ENCODE measurements around the gene IFITM1. TPM values are rescaled to one million over a fixed set of nuclear protein-coding genes. Genes with fewer than 3 reads are reported as not detected.
A peak's percentile ranks its signal among the peaks of the same experiment; 100 is the strongest.

The IFITM1 gene
- total and polyA plus RNA-seq, 2 of the 13 experiments (the other 11 are each of a cell fraction or from before 2014, with no cell fraction given) = 0.38 to 11.1 TPM

DNA sequence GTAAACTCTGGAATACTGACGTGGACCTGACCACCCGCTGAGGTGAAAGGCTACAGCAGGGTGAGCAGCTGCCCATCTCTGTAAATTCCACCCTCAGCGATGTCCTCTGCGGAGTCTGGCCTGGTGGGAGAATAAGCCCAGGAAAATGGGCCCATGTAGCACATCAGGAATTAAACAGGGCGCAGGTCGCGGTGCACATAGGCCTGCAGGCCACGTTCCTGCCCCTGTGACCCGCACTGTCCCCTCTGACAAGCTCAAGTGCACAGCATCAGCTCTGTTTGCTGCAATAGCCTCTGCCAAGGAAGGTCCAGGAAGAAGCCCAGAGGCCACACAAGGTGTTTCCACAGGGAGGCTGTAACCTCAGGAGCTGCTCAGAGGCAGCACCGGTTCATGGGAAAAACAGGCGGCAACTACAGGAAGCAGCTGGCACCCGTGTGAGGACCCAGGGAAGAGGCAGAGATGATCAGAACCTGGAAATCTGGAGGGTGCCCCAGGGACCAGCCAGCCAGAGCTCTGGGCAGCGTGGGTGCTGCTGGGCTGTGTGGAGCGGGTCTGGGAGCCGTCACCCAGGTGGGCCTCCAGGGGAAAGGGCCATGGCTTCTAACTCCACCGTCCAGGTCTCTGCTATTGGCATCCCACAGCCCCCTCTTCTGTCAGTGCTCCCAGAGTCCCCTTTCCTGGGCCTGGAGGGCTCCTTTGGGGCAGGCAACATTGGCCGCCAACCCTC, 7.0 kb upstream of the IFITM1 start (continued):
- peak; percentile 40; the same call in 1 of the 2 replicates for TF ChIP-seq MYC (CRISPR knock-in tag; IDR thresholded peaks at IDR 0.05; ENCODE audit: borderline replicate concordance)
- TF ChIP-seq MXI1 (IDR thresholded peaks at IDR 0.05; ENCODE audit: borderline replicate concordance, low read depth, low read length) = no peak
- TF ChIP-seq ZNF577 (CRISPR knock-in tag; IDR thresholded peaks at IDR 0.05; ENCODE audit: borderline replicate concordance, low read depth) = no peak
- TF ChIP-seq ZNF790 (CRISPR knock-in tag; IDR thresholded peaks at IDR 0.05; ENCODE audit: borderline replicate concordance) = no peak
- no peak for TF ChIP-seq GLMP (CRISPR knock-in tag; IDR thresholded peaks at IDR 0.05; ENCODE audit: borderline replicate concordance)
- no peak for TF ChIP-seq ZNF547 (CRISPR knock-in tag; IDR thresholded peaks at IDR 0.05)
- peak; percentile 58 for TF ChIP-seq ZNF687 (CRISPR knock-in tag; IDR thresholded peaks at IDR 0.05)
- peak; percentile 35; the same call in 1 of the 2 replicates for TF ChIP-seq ZFY (CRISPR knock-in tag; IDR thresholded peaks at IDR 0.05)
- TF ChIP-seq ZNF883 (CRISPR knock-in tag; IDR thresholded peaks at IDR 0.05; ENCODE audit: not compliant biosample characterization) = no peak
- TF ChIP-seq STAG1 (CRISPR knock-in tag; IDR thresholded peaks at IDR 0.05) = no peak
- TF ChIP-seq, protein P1, sequence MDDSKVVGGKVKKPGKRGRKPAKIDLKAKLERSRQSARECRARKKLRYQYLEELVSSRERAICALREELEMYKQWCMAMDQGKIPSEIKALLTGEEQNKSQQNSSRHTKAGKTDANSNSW (CRISPR knock-in tag; IDR thresholded peaks at IDR 0.05; ENCODE audit: borderline replicate concordance) = no peak
- no peak for TF ChIP-seq DRAP1 (CRISPR knock-in tag; IDR thresholded peaks at IDR 0.05)
- TF ChIP-seq KDM5B (CRISPR knock-in tag; IDR thresholded peaks at IDR 0.05; ENCODE audit: borderline replicate concordance) = 0 out of 2 replicates have a peak, but pooled peaks have one; percentile 17
- no peak for TF ChIP-seq RBAK (CRISPR knock-in tag; IDR thresholded peaks at IDR 0.05)
- TF ChIP-seq NFKB2 (CRISPR knock-in tag; IDR thresholded peaks at IDR 0.05; ENCODE audit: borderline replicate concordance) = peak; percentile 42; the same call in 1 of the 2 replicates
- 0 out of 2 replicates have a peak, but pooled peaks have one; percentile 15 for TF ChIP-seq HNRNPL (IDR thresholded peaks at IDR 0.05; ENCODE audit: low read depth, low read length)
- TF ChIP-seq ATF1 (CRISPR knock-in tag; IDR thresholded peaks at IDR 0.05) = no peak
- TF ChIP-seq TAF1 (CRISPR knock-in tag; IDR thresholded peaks at IDR 0.05) = no peak
- TF ChIP-seq NFIB (CRISPR knock-in tag; IDR thresholded peaks at IDR 0.05; ENCODE audit: borderline replicate concordance) = no peak
- TF ChIP-seq ZNF276 (CRISPR knock-in tag; IDR thresholded peaks at IDR 0.05; ENCODE audit: low read depth) = no peak
- peak; percentile 98 for TF ChIP-seq ZBTB38 (CRISPR knock-in tag; IDR thresholded peaks at IDR 0.05)
- peak; percentile 40 for TF ChIP-seq PRPF4 (IDR thresholded peaks at IDR 0.05; ENCODE audit: low read depth, low read length, poor library complexity, severe bottlenecking)
